Renal cortical epithelial cell (primary cell): ENCODE results near the gene VAC14. TPM values are rescaled to one million over a fixed set of nuclear protein-coding genes. Genes with fewer than 3 reads are reported as not detected.

Experiments
- DNase-seq: peaks from one replicate; pipeline ENCODE4 v3.0.0-alpha.2; 2011; ENCODE audit warnings: low read depth
- total RNA-seq: library from RNA; depleted of rRNA; stranded (reverse); fragments of >200 nt; gene quantifications from 2 replicates; pipeline ENCODE4 v1.2.3, GENCODE V29; 2014

The VAC14 gene
- total RNA-seq, 1 donor from 2014 or later, result 30.3 TPM

- peak; percentile 16 for DNase-seq
Measured at GRCh38 chr16:70725024-70725911, 75.7 kb downstream of the VAC14 start.

- DNase-seq, result no peak
Measured at GRCh38 chr16:70724146-70725023, 76.6 kb downstream of the VAC14 start.

GRCh38 chr16:70723740-70724145 lies 77.2 kb downstream of the VAC14 start:
- DNase-seq, result no peak

GRCh38 chr16:70721202-70721963 lies 79.6 kb downstream of the VAC14 start:
- DNase-seq, result no peak

GRCh38 chr16:70720425-70721201 lies 80.3 kb downstream of the VAC14 start:
- DNase-seq, result no peak

- no peak for DNase-seq
Measured at GRCh38 chr16:70717065-70717464, 83.9 kb downstream of the VAC14 start.

GRCh38 chr16:70715860-70716357 lies 85.0 kb downstream of the VAC14 start:
- DNase-seq, result peak; percentile 86

GRCh38 chr16:70715055-70715858 lies 85.7 kb downstream of the VAC14 start:
- peak; percentile 99 for DNase-seq

GRCh38 chr16:70714581-70715054 lies 86.3 kb downstream of the VAC14 start:
- peak; percentile 32 for DNase-seq

GRCh38 chr16:70713824-70714223 lies 87.1 kb downstream of the VAC14 start:
- DNase-seq, result no peak

GRCh38 chr16:70713342-70713741 lies 87.6 kb downstream of the VAC14 start:
- peak; percentile 34 for DNase-seq

- DNase-seq, result no peak
Measured at GRCh38 chr16:70712942-70713341, 88.0 kb downstream of the VAC14 start.

- DNase-seq, result no peak
Measured at GRCh38 chr16:70712359-70712758, 88.6 kb downstream of the VAC14 start.

GRCh38 chr16:70711211-70712031 lies 89.5 kb downstream of the VAC14 start:
- DNase-seq, result no peak

- no peak for DNase-seq
Measured at GRCh38 chr16:70710422-70711210, 90.3 kb downstream of the VAC14 start.

- DNase-seq, result no peak
Measured at GRCh38 chr16:70709942-70710341, 91.0 kb downstream of the VAC14 start.

GRCh38 chr16:70709457-70709856 lies 91.5 kb downstream of the VAC14 start:
- DNase-seq, result no peak
